Kidney epithelial cell (primary cell): ENCODE measurements around the gene GSN. TPM values are rescaled to one million over a fixed set of nuclear protein-coding genes. Genes with fewer than 3 reads are reported as not detected.

Source experiments
- DNase-seq: peaks from one replicate; pipeline ENCODE4 v3.0.0-alpha.2; 2010; ENCODE audit warnings: low read depth
- H3K27me3 ChIP-seq: 2 replicates; pipeline ENCODE4 v1.6.0; 2011; ENCODE audit warnings: low read length; ENCODE audit not compliant: control insufficient read depth, insufficient read depth
- H3K36me3 ChIP-seq: 2 replicates; pipeline ENCODE4 v1.5.1; 2011; ENCODE audit warnings: low read length; ENCODE audit not compliant: control insufficient read depth, insufficient read depth
- H3K4me3 ChIP-seq: 2 replicates; pipeline ENCODE4 v1.5.1; 2011; ENCODE audit warnings: low read depth, mild to moderate bottlenecking, control low read depth, low read length
- CTCF ChIP-seq: IDR thresholded peaks from 2 replicates; pipeline ENCODE4 v1.5.1; 2011; ENCODE audit warnings: mild to moderate bottlenecking, moderate library complexity, low read length, control low read depth, inconsistent platforms; ENCODE audit not compliant: insufficient read depth, poor library complexity, severe bottlenecking
- total RNA-seq: library from RNA; depleted of rRNA; stranded (reverse); fragments of >200 nt; gene quantifications from 2 replicates; pipeline ENCODE4 v1.2.3, GENCODE V29; 2015

GSN gene
- total RNA-seq, 1 donor from 2014 or later = 163 TPM

GRCh38 chr9:121222524-121223171, 45.3 kb upstream of the GSN start:
- Histone ChIP-seq H3K4me3 (no peak overlapping the region), H3K36me3 (no peaks in the 10 kb centered on the region), H3K27me3 (no peaks in the 10 kb centered on the region)
- TF ChIP-seq CTCF = peak; percentile 67
- no peak for DNase-seq

GRCh38 chr9:121225240-121225639, 42.7 kb upstream of the GSN start:
- no peaks in the 10 kb centered on the region for H3K36me3 ChIP-seq
- H3K4me3 ChIP-seq = no peak overlapping the region
- H3K27me3 ChIP-seq = no peaks in the 10 kb centered on the region
- TF ChIP-seq CTCF = no peak
- DNase-seq = no peak

- TF ChIP-seq CTCF = no peak
- no peaks in the 10 kb centered on the region for H3K36me3 ChIP-seq
- no peaks in the 10 kb centered on the region for H3K27me3 ChIP-seq
- no peak for DNase-seq
- H3K4me3 ChIP-seq = no peak overlapping the region
These were observed 41.8 kb upstream of the GSN start for GRCh38 chr9:121226175-121226574.

GRCh38 chr9:121227862-121228261, 40.1 kb upstream of the GSN start:
- H3K36me3 ChIP-seq = no peaks in the 10 kb centered on the region
- H3K4me3 ChIP-seq = no peak overlapping the region
- H3K27me3 ChIP-seq = no peaks in the 10 kb centered on the region
- no peak for TF ChIP-seq CTCF
- no peak for DNase-seq

- H3K4me3 ChIP-seq = no peak overlapping the region
- DNase-seq = no peak
- no peaks in the 10 kb centered on the region for H3K36me3 ChIP-seq
- no peak for TF ChIP-seq CTCF
- H3K27me3 ChIP-seq = no peaks in the 10 kb centered on the region
These were observed 37.7 kb upstream of the GSN start for GRCh38 chr9:121230256-121230655.

GRCh38 chr9:121232251-121232650, 35.7 kb upstream of the GSN start:
- no peaks in the 10 kb centered on the region for H3K27me3 ChIP-seq

More at GRCh38 chr9:121232251-121232650, 35.7 kb upstream of the GSN start:
- DNase-seq = no peak
- Histone ChIP-seq H3K36me3 (no peaks in the 10 kb centered on the region), H3K4me3 (no peak overlapping the region)
- TF ChIP-seq CTCF = no peak
